AG09309 (cell line): ENCODE data around the gene ELP4.

Source experiments
- DNase-seq: peaks from one replicate; pipeline ENCODE4 v3.0.0-alpha.2; 2010; ENCODE audit warnings: low read depth
- H3K4me3 ChIP-seq: 2 replicates; pipeline ENCODE4 v1.5.1; 2011; ENCODE audit warnings: mild to moderate bottlenecking, low read depth, low read length, moderate library complexity; ENCODE audit not compliant: control insufficient read depth
- TF ChIP-seq, protein P1 (sequence below): IDR thresholded peaks from 2 replicates; pipeline ENCODE4 v1.5.1; 2011; ENCODE audit warnings: mild to moderate bottlenecking, low read depth, low read length, inconsistent platforms; ENCODE audit not compliant: insufficient read depth, control insufficient read depth; ENCODE audit errors: missing control alignments

The ELP4 gene

DNA sequence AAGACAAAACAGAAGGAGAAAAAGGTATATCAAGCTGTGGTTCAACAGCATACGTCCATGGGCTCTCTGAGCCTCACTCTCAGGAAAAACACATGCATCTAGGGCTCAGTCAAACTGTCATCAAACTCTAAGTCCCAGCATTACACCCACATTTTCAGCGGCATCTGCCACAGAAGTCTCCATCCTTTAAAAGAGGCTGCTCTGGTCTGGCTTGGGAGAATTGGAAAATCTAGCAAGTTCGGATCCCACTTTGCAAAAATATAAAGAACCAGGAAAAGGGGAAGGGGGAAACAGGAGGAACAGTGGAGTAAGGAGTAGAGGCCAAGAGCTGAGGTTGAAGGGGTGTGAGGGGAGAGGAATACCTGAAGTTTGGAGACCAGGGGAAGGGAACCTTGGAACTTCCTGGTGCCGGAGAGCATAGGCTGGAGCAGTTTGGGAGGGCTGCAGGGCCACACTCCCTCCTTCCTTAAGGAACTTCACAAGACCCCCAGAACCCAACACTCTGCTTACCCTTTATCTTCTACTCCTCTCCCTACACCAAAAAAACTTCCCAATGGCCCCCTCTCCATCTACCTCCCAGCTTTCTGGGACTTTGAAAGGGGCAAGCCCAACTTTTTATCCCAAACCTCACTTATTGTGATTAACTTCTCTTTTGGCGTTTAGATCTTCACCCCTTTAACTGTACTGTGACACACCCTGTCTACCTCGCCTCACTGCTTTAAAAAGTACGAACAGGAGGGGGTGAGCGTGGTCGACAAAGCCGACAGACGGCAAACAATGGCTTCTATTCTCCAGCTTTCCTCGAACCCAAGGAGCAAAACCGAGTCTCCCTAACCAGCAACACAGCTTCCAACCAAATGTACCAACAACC is 297.6 kb downstream of the ELP4 start:
- no peak for DNase-seq
- no peak overlapping the region for H3K4me3 ChIP-seq
- TF ChIP-seq, protein P1, sequence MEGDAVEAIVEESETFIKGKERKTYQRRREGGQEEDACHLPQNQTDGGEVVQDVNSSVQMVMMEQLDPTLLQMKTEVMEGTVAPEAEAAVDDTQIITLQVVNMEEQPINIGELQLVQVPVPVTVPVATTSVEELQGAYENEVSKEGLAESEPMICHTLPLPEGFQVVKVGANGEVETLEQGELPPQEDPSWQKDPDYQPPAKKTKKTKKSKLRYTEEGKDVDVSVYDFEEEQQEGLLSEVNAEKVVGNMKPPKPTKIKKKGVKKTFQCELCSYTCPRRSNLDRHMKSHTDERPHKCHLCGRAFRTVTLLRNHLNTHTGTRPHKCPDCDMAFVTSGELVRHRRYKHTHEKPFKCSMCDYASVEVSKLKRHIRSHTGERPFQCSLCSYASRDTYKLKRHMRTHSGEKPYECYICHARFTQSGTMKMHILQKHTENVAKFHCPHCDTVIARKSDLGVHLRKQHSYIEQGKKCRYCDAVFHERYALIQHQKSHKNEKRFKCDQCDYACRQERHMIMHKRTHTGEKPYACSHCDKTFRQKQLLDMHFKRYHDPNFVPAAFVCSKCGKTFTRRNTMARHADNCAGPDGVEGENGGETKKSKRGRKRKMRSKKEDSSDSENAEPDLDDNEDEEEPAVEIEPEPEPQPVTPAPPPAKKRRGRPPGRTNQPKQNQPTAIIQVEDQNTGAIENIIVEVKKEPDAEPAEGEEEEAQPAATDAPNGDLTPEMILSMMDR, result no peak

DNA sequence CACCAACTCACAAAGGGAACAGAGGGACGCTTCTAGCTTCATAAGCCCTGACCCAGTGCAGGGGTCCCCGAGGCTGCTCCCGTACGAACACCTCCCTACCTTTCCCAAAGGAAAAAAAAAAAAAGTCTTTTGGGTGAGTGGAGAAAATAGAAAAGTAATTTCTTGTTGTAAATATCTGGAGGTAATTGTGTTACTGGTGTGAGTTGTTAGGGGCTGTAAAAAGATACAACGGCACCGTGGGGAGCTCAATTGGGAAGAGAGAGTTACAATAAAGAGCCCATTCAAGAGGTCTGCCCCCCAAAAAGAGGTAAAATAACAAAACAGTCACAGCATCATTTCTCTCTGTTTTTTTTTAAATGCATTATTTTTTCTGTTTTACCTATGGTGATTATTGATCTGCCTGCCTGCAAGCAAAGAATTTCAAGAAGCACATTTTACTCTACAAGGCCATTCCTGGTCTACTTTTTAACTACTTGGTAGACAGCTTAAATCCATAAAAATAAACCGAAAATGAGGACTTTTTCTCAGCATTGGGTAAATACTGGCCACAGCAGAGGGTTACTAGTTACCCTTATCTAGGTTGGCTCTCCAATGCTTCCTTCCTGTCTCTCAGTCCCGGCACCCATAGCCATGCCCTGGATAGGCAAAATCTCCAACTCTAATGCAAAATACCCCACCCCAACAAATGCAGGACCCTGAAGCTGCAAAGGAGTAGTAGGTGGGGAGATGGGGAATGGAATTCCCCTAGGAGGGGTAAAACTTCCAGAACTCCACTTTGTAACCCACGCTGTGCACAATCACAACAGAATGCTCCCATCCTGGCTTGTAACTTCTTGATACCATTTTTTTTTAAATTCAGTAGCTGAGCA is 298.5 kb downstream of the ELP4 start:
- no peak for DNase-seq
- TF ChIP-seq, protein P1, result no peak
- H3K4me3 ChIP-seq, result no peak overlapping the region

DNA sequence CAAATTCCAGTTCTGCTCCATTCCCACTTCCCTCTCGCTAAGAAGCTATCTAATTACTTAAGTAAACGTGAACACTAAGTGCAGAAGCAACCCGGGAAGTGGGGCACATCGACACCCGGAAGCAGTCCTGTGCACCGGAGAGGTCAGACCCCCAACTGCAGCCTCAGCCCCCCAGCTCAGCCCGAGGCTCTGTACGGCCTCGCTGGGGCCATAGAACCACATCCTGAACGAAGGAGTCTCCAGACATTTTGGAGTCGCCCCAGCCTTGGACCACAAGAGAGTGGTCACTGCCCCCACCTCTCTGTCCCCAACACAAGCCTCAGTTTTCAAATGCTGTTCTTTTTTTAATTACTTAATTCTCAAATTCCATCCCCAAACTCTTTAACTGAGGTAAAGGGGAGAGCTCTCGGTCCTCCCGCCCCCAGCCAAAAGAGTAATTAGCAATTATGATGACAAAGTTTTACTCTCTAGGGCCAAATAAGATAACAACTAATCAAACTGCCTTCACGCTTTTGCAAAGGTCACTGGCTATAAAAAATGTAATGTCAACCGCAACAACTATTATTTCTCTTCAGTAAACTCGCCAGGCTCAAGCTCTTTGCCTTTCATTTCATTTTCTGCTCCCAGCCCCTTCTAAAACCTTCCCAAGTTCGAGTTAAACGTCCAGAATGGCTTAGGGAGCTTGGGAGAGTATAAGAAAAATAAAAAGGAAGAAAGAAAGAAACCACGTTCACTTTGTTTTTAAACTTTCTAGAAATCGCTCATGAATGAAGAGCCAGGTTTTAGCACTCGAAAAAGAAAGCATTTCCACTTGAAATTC is 299.4 kb downstream of the ELP4 start:
- DNase-seq, result no peak
- TF ChIP-seq, protein P1, result no peak
- no peak overlapping the region for H3K4me3 ChIP-seq

DNA sequence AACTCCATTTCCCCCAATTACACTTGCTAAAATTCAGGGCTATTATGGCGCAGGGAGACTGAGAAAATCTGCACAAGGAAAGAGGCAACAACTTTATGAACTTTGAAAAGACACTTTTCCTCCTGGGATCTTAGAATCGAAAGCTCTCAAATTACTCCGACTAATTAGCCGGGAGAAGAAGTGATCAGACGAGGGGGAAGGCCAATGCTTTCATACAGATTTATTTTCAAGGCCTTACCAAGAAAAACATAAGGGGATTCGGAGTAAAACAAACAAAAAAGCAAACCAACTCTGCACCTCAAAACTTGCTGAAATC is 299.9 kb downstream of the ELP4 start:
- TF ChIP-seq, protein P1, result no peak
- DNase-seq, result no peak
- H3K4me3 ChIP-seq, result no peak overlapping the region

DNA sequence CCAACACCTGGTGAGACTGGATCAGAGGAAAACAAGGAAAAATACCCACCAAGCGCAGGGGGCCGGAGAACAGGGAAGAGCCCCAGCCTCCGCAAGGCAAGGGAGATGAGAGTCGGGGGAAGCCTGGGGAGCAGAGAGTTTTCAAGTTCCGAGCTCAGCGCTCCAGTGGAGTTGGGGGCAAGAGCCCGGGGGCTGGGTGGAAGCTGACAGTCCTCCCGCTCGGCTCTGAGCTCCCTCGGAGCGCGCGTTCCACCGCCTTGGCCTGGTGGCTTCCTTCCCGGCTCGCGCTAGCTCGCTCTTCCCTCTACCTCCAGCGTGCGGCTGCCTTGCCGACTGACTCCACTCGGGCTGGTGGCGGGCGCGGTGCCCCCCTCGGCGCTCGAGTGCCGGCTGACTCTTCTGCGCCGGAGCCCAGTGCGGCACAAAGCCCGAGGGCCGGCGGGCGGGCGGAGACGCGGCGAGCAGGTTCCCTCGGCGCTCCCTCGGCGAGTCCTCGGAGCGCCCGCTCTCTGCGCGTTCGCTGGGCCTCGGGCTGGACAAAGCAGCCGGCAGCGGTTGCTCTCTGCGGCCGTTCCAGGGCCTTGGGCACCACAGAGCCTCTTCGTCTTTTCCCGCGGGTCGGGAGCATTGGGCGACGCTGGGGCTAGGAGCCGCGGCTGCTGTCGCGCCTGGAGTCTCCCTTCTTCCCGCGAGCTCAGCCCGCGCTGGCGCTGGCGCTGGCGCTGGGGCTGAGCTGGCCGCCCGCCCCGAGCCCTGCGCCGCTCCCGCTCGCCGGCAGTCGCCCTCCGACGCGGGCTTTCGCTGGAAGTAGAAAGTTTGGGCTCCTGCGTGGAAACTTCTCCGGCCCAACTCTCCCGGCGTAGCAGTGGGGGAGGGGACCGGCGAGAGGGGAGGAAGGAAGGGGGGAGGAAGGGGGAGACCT is 300.6 kb downstream of the ELP4 start:
- H3K4me3 ChIP-seq, result peak overlapping the region; percentile 17
- DNase-seq, result no peak

More for the DNA sequence above, 300.6 kb downstream of the ELP4 start:
- TF ChIP-seq, protein P1, result no peak
